Measurements from ENCODE around the gene PRKAG3.

The PRKAG3 gene

DNA sequence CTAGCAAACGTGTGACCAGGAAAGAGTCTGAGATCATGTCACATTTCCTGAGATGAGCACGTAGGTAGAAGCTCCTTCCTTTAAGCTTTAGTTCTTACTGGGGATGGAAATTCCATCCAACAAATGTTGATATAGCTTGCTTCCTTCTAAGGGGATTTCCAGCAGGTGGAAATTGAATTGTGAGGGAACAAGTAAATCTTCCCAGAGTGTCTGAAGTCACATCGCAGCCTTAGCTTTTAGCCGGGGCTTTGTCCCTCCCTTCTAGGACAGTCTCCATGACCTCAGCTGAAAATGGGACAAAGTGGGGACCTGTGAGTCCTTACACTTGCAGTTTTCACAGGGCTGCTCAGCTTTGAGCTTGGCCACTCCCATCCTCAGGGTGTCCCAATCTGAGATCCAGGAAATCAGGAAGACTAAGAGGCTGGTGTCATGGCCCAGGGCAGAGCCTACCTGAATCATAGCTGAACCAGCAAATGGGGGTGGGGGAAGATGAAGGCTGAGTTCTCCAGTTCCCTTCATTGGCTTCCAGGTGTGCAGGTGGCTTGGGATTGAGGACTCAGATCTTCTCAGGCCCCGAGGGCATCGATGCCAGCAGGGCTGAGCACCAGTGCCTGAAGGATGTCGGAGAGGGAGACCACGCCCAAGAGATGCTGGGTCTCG lies 8.3 kb downstream of the PRKAG3 start:
- no peak for TF ChIP-seq CTCF (IDR thresholded peaks at IDR 0.05; ENCODE audit: control insufficient read depth, extremely low read depth, insufficient read depth)
- no peak for DNase-seq (ENCODE audit: low read depth)
- no peak overlapping the region for H3K4me3 ChIP-seq (ENCODE audit: low read depth, low read length)

GRCh38 chr2:218822622-218823021 lies 9.0 kb downstream of the PRKAG3 start:
- no peak for DNase-seq (ENCODE audit: low read depth)
- no peak overlapping the region for H3K4me3 ChIP-seq (ENCODE audit: low read depth, low read length)
- no peak for TF ChIP-seq CTCF (IDR thresholded peaks at IDR 0.05; ENCODE audit: control insufficient read depth, extremely low read depth, insufficient read depth)

DNA sequence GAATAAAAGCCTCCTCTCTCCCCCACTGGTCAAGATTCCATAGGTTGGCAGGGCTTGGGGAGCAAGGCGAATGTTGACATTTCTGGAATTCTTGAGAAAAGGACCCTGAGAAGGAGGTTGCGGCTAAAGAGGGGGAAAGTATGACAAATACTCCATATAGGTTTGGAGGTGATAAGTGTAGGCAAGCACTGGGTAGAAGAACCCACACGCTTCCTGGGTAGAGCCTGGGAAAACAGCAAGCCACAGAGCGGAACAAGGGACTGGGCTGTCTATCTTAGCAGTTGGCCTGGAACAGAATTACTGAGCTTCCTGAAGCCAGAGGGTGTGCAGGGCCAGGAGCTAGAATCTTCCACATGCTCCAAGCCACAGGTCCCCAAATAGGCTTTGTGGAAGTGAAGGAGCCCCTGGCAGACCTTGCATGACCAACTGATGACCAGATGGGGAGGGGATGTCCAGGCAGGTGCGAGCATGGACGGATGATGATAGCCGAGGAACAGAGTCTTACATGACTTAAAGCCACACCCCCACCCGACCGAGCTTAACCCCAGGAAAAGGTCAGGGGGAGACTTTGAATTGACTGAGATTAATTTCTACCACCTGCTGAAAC lies 9.9 kb downstream of the PRKAG3 start:
- no peak for TF ChIP-seq CTCF (IDR thresholded peaks at IDR 0.05; ENCODE audit: control insufficient read depth, extremely low read depth, insufficient read depth)
- no peak overlapping the region for H3K4me3 ChIP-seq (ENCODE audit: low read depth, low read length)
- no peak for DNase-seq (ENCODE audit: low read depth)

GRCh38 chr2:218820746-218821369 lies 10.7 kb downstream of the PRKAG3 start:
- H3K4me3 ChIP-seq (ENCODE audit: low read depth, low read length), result no peak overlapping the region
- DNase-seq (ENCODE audit: low read depth), result no peak
- no peak for TF ChIP-seq CTCF (IDR thresholded peaks at IDR 0.05; ENCODE audit: control insufficient read depth, extremely low read depth, insufficient read depth)

- no peak for TF ChIP-seq CTCF (IDR thresholded peaks at IDR 0.05; ENCODE audit: control insufficient read depth, extremely low read depth, insufficient read depth)
- no peak for DNase-seq (ENCODE audit: low read depth)
- no peak overlapping the region for H3K4me3 ChIP-seq (ENCODE audit: low read depth, low read length)
These were observed 12.5 kb downstream of the PRKAG3 start for GRCh38 chr2:218819093-218819492.

DNA sequence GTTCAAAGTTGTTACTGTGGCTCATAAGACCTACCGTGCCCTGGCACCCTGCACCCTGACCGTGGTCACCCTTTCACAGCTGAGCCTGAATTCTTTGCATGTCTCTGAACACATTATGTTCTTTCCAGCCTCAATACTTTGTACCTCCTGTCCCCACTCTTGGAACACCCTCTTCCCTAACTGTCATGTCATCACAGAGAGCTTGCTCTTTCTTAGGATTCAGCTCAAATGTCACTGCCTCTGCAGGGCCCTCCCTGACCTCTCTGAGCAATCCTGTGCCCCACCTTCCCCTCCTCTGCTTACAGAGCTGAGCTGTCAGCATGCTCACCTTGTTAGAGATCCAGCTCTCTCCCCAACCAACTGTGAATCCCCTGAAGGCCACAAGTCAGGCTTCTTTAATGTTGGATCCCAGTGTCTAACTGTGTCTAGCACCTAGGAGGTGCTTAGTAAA lies 15.0 kb downstream of the PRKAG3 start:
- no peak for DNase-seq (ENCODE audit: low read depth)
- no peak for TF ChIP-seq CTCF (IDR thresholded peaks at IDR 0.05; ENCODE audit: control insufficient read depth, extremely low read depth, insufficient read depth)
- H3K4me3 ChIP-seq (ENCODE audit: low read depth, low read length), result no peak overlapping the region
